Endothelial cell of umbilical vein (primary cell): Measurements from ENCODE around the gene CADM4. TPM values are rescaled to one million over a fixed set of nuclear protein-coding genes. Genes with fewer than 3 reads are reported as not detected.

ENCODE experiments used
- BruUV-seq: library from RNA; stranded (reverse); fragments of 400-500 nt; replicated peaks from 2 replicates; lab custom pipeline; 2021; lab: Mats Ljungman, UMichigan
- CTCF ChIA-PET: fragments of 300-600, 350-600 bp; sonication (Branson Sonifier 250); formaldehyde crosslinking; loops from one replicate; lab custom pipeline; 2021; ENCODE audit warnings: antibody characterized with exemption, inconsistent platforms; lab: Charles Lee
- POLR2A ChIA-PET: fragments of 300-600, 350-600 bp; sonication (Branson Sonifier 250); formaldehyde crosslinking; loops from one replicate; lab custom pipeline; 2021; ENCODE audit warnings: antibody characterized with exemption, inconsistent platforms; lab: Charles Lee
- DNase-seq: peaks from one replicate; pipeline ENCODE4 v3.0.0-alpha.2; 2011; ENCODE audit warnings: low read depth, low spot score
- FAIRE-seq: peaks from 2 replicates; lab custom pipeline; 2011; peaks lifted over from hg19 to GRCh38; lab: Jason Lieb, UNC
- H2AFZ ChIP-seq: 2 replicates; pipeline ENCODE4 v1.6.0; 2012; ENCODE audit warnings: low read depth, low read length, control low read depth, inconsistent platforms
- H3K27ac ChIP-seq: 2 replicates; pipeline ENCODE4 v1.5.1; 2011; ENCODE audit warnings: low read depth, mild to moderate bottlenecking, control low read depth, low read length, moderate library complexity; ENCODE audit not compliant: insufficient read depth
- H3K27me3 ChIP-seq, 2 experiments: 2 replicates each; pipeline versions ENCODE4 v1.6.0 to v1.6.1; 2011; ENCODE audit warnings: low read length in 2 of 2, mixed read lengths in 1 of 2; ENCODE audit not compliant: control insufficient read depth in 2 of 2, insufficient read depth in 2 of 2
- H3K36me3 ChIP-seq, 2 experiments: 2 replicates in 1 of 2; 3 replicates in 1 of 2; pipeline ENCODE4 v1.5.1; 2011; ENCODE audit warnings: low read length in 2 of 2, mild to moderate bottlenecking in 1 of 2, moderate library complexity in 1 of 2; ENCODE audit not compliant: control insufficient read depth in 2 of 2, insufficient read depth in 2 of 2; ENCODE audit errors: extremely low read depth in 1 of 2
- H3K4me1 ChIP-seq: 3 replicates; pipeline ENCODE4 v1.5.1; 2011; ENCODE audit warnings: mild to moderate bottlenecking, low read length; ENCODE audit not compliant: control insufficient read depth, insufficient read depth; ENCODE audit errors: extremely low read depth
- H3K4me2 ChIP-seq: 2 replicates; pipeline ENCODE4 v1.6.1; 2011; ENCODE audit warnings: low read length, control low read depth, mixed read lengths; ENCODE audit not compliant: insufficient read depth
- H3K4me3 ChIP-seq, 3 experiments: fragments of 200-600 bp in 1 of 3; sonication (generic), shearing (Covaris generic) in 1 of 3; replicated peaks in 1 of 3; 2 replicates each; pipeline ENCODE4 v1.5.1; 2011 to 2016; ENCODE audit warnings: control low read depth in 3 of 3, low read length in 3 of 3, mild to moderate bottlenecking in 2 of 3, inconsistent platforms in 1 of 3, low read depth in 1 of 3, moderate library complexity in 1 of 3; ENCODE audit not compliant: insufficient read depth in 1 of 3
- H3K79me2 ChIP-seq: 2 replicates; pipeline ENCODE4 v1.6.0; 2012; ENCODE audit warnings: low read length, inconsistent platforms; ENCODE audit not compliant: control insufficient read depth, insufficient read depth
- H3K9ac ChIP-seq: replicated peaks from 2 replicates; pipeline ENCODE3; 2011; ENCODE audit warnings: low read length, control low read depth; ENCODE audit not compliant: insufficient read depth; ENCODE audit errors: extremely low read depth
- H3K9me1 ChIP-seq: replicated peaks from 3 replicates; pipeline ENCODE4 v1.6.0; 2011; ENCODE audit warnings: mild to moderate bottlenecking, low read length; ENCODE audit not compliant: control insufficient read depth, insufficient read depth; ENCODE audit errors: extremely low read depth
- H3K9me3 ChIP-seq: replicated peaks from 2 replicates; pipeline ENCODE4 v1.5.1; 2012; ENCODE audit warnings: low read length, inconsistent platforms; ENCODE audit not compliant: control insufficient read depth, insufficient read depth
- H4K20me1 ChIP-seq: replicated peaks from 2 replicates; pipeline ENCODE3; 2011; ENCODE audit warnings: mild to moderate bottlenecking, low read length; ENCODE audit not compliant: control insufficient read depth, insufficient read depth; ENCODE audit errors: extremely low read depth
- EZH2 ChIP-seq: IDR thresholded peaks from 2 replicates; pipeline ENCODE4 v1.6.1; 2012; ENCODE audit warnings: borderline replicate concordance, low read depth, mild to moderate bottlenecking, moderate library complexity, low read length, inconsistent platforms; ENCODE audit not compliant: severe bottlenecking
- FOS ChIP-seq: IDR thresholded peaks from 2 replicates; pipeline ENCODE4 v1.6.1; 2011; ENCODE audit warnings: mild to moderate bottlenecking, low read length, moderate library complexity, borderline replicate concordance; ENCODE audit not compliant: insufficient read depth
- GATA2 ChIP-seq: IDR thresholded peaks from 2 replicates; pipeline ENCODE4 v1.7.0; 2011; ENCODE audit warnings: low read depth, mild to moderate bottlenecking, moderate library complexity, mixed read lengths, low read length; ENCODE audit not compliant: insufficient read length, insufficient read depth
- JUN ChIP-seq: IDR thresholded peaks from 2 replicates; pipeline ENCODE4 v1.6.1; 2011; ENCODE audit warnings: borderline replicate concordance, low read depth; ENCODE audit not compliant: insufficient read length, insufficient read depth
- MYC ChIP-seq: IDR thresholded peaks from one replicate; pipeline ENCODE4 v1.6.1; 2011; ENCODE audit warnings: mild to moderate bottlenecking, low read depth, low read length
- POLR2A ChIP-seq: IDR thresholded peaks from 2 replicates; pipeline ENCODE4 v1.6.1; 2012; ENCODE audit warnings: low read depth, mild to moderate bottlenecking, control low read depth, low read length
- POLR2AphosphoS5 ChIP-seq: IDR thresholded peaks from 2 replicates; pipeline ENCODE4 v1.6.1; 2012; ENCODE audit warnings: low read depth, mild to moderate bottlenecking, control low read depth, low read length, moderate library complexity; ENCODE audit not compliant: insufficient read depth
- dilution Hi-C: fragments of 300-500 bp; cut with MboI; formaldehyde crosslinking; loops from one replicate; pipeline ENCODE4 v1.15.0; 2019; ENCODE audit warnings: low sequenced_read_pairs; ENCODE audit not compliant: extremely low pct_ligation_motif_present
- intact Hi-C: fragments of 100-400 bp; cut with micrococcal nuclease; formaldehyde crosslinking; loops from one replicate; pipeline ENCODE4 v1.10.0; 2022
- polyA plus RNA-seq, 4 experiments: library from polyadenylated mRNA; depleted of rRNA in 3 of 4; stranded (reverse) in 3 of 4; unstranded in 1 of 4; fragments of >200 nt; gene quantifications; 2 replicates each; pipeline versions ENCODE4 v1.2.1 to v1.2.3, GENCODE V29; 2011 to 2012; ENCODE audit warnings: missing spikeins in 1 of 4
- total RNA-seq: library from RNA; stranded (reverse); gene quantifications from 2 replicates; pipeline ENCODE4 v1.2.3, GENCODE V29; 2021
- TF ChIP-seq, protein P1 (sequence below), 2 donors: IDR thresholded peaks; 1 replicate in 1 of 2; 2 replicates in 1 of 2; pipeline ENCODE4 v1.5.1; 2011; ENCODE audit warnings: low read length in 2 of 2, mild to moderate bottlenecking in 2 of 2, moderate library complexity in 2 of 2, control low read depth in 1 of 2, inconsistent platforms in 1 of 2, low read depth in 1 of 2; ENCODE audit not compliant: insufficient read depth in 1 of 2; ENCODE audit errors: extremely low read depth in 1 of 2
- TF ChIP-seq, protein P2 (sequence below): IDR thresholded peaks from 2 replicates; pipeline ENCODE4 v1.6.1; 2011; ENCODE audit not compliant: insufficient read depth, insufficient read length

Gene CADM4
- total and polyA plus RNA-seq, 2 donors (not counting 3 experiments of a cell fraction or from before 2014, with no cell fraction given): 5.0 to 7.5 TPM

DNA sequence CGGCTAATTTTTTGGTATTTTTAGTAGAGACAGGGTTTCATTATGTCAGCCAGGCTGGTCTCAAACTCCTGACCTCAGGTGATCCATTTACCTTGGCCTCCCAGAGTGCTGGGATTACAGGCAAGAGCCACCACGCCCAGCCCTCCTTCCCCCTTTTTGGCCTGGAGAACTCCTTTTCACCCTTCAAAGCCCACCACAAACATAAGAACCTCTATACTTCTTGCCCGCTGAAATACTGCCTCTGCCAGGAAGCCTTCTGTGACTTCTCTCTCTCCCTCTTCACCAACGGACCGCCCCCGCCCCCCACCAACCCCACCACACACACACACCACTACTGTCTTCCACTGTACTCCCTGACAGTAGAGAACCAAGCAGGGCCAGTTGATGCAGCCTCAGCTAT is 22.7 kb downstream of the CADM4 start:
- Histone ChIP-seq H3K4me3 (no peak overlapping the region), H3K36me3 (peaks cover 0 to 19% of the 10 kb centered on the region in 2 experiments), H3K4me2 (no peak overlapping the region), H4K20me1 (no peaks in the 10 kb centered on the region), H3K9me1 (no peaks in the 10 kb centered on the region), H3K27ac (no peak overlapping the region), H3K27me3 (no peaks in the 10 kb centered on the region), H2AFZ (no peak overlapping the region), H3K4me1 (peaks cover 12% of the 10 kb centered on the region), H3K9ac (no peak overlapping the region), H3K9me3 (no peaks in the 10 kb centered on the region), H3K79me2 (peaks cover 24% of the 10 kb centered on the region)
- POLR2A ChIA-PET: no interaction called here
- dilution Hi-C loops (no loop called here), intact Hi-C loops (no loop called here)
- TF ChIP-seq JUN (no peak), FOS (no peak), GATA2 (no peak), POLR2AphosphoS5 (no peak), MYC (no peak), POLR2A (no peak), EZH2 (no peak)
- TF ChIP-seq, protein P1, sequence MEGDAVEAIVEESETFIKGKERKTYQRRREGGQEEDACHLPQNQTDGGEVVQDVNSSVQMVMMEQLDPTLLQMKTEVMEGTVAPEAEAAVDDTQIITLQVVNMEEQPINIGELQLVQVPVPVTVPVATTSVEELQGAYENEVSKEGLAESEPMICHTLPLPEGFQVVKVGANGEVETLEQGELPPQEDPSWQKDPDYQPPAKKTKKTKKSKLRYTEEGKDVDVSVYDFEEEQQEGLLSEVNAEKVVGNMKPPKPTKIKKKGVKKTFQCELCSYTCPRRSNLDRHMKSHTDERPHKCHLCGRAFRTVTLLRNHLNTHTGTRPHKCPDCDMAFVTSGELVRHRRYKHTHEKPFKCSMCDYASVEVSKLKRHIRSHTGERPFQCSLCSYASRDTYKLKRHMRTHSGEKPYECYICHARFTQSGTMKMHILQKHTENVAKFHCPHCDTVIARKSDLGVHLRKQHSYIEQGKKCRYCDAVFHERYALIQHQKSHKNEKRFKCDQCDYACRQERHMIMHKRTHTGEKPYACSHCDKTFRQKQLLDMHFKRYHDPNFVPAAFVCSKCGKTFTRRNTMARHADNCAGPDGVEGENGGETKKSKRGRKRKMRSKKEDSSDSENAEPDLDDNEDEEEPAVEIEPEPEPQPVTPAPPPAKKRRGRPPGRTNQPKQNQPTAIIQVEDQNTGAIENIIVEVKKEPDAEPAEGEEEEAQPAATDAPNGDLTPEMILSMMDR (IDR thresholded peaks at IDR 0.05; ENCODE audit: extremely low read depth in 1 of 2, insufficient read depth in 1 of 2, low read depth in 1 of 2, low read length in 2 of 2): no peak
- TF ChIP-seq, protein P2, sequence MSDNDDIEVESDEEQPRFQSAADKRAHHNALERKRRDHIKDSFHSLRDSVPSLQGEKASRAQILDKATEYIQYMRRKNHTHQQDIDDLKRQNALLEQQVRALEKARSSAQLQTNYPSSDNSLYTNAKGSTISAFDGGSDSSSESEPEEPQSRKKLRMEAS: no peak
- CTCF ChIA-PET: interaction anchor here (0.7 kb wide), 1 partner anchor 9 kb away, joined by 3 read pairs; no protein-coding TSS in a partner anchor
- no peak for FAIRE-seq
- no peak for DNase-seq
- BruUV-seq: no TSS peak
